Omental fat pad (tissue), 4 donors: ENCODE data around the gene FMN1. TPM values are rescaled to one million over a fixed set of nuclear protein-coding genes. Genes with fewer than 3 reads are reported as not detected.

ENCODE experiments used
- ATAC-seq: fragments of 150-250 bp; one replicate; pipeline ENCODE4 v1.9.1; 2016; ENCODE audit warnings: mild to moderate bottlenecking, moderate library complexity; ENCODE audit not compliant: low FRiP score
- DNase-seq: peaks from one replicate; pipeline ENCODE4 v3.0.0-alpha.2; 2019; ENCODE audit warnings: low spot score
- total RNA-seq, 4 donors: library from RNA; depleted of rRNA; stranded (reverse); fragments of >200 nt; gene quantifications; one replicate each; pipeline ENCODE4 v1.1.0, GENCODE V29; 2016
- TF ChIP-seq, protein P1 (sequence below), 3 donors: fragments of 450-650 bp; IDR thresholded peaks; one replicate each; pipeline ENCODE4 v1.5.1; 2016 to 2017; ENCODE audit warnings: antibody characterized with exemption in 3 of 3, mild to moderate bottlenecking in 3 of 3, moderate library complexity in 2 of 3

The FMN1 gene, protein sequence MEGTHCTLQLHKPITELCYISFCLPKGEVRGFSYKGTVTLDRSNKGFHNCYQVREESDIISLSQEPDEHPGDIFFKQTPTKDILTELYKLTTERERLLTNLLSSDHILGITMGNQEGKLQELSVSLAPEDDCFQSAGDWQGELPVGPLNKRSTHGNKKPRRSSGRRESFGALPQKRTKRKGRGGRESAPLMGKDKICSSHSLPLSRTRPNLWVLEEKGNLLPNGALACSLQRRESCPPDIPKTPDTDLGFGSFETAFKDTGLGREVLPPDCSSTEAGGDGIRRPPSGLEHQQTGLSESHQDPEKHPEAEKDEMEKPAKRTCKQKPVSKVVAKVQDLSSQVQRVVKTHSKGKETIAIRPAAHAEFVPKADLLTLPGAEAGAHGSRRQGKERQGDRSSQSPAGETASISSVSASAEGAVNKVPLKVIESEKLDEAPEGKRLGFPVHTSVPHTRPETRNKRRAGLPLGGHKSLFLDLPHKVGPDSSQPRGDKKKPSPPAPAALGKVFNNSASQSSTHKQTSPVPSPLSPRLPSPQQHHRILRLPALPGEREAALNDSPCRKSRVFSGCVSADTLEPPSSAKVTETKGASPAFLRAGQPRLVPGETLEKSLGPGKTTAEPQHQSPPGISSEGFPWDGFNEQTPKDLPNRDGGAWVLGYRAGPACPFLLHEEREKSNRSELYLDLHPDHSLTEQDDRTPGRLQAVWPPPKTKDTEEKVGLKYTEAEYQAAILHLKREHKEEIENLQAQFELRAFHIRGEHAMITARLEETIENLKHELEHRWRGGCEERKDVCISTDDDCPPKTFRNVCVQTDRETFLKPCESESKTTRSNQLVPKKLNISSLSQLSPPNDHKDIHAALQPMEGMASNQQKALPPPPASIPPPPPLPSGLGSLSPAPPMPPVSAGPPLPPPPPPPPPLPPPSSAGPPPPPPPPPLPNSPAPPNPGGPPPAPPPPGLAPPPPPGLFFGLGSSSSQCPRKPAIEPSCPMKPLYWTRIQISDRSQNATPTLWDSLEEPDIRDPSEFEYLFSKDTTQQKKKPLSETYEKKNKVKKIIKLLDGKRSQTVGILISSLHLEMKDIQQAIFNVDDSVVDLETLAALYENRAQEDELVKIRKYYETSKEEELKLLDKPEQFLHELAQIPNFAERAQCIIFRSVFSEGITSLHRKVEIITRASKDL (N-terminal part only)
- 10 to 100 TPM; 19.9 to 35.5 (median 28.5) TPM for total RNA-seq

DNA sequence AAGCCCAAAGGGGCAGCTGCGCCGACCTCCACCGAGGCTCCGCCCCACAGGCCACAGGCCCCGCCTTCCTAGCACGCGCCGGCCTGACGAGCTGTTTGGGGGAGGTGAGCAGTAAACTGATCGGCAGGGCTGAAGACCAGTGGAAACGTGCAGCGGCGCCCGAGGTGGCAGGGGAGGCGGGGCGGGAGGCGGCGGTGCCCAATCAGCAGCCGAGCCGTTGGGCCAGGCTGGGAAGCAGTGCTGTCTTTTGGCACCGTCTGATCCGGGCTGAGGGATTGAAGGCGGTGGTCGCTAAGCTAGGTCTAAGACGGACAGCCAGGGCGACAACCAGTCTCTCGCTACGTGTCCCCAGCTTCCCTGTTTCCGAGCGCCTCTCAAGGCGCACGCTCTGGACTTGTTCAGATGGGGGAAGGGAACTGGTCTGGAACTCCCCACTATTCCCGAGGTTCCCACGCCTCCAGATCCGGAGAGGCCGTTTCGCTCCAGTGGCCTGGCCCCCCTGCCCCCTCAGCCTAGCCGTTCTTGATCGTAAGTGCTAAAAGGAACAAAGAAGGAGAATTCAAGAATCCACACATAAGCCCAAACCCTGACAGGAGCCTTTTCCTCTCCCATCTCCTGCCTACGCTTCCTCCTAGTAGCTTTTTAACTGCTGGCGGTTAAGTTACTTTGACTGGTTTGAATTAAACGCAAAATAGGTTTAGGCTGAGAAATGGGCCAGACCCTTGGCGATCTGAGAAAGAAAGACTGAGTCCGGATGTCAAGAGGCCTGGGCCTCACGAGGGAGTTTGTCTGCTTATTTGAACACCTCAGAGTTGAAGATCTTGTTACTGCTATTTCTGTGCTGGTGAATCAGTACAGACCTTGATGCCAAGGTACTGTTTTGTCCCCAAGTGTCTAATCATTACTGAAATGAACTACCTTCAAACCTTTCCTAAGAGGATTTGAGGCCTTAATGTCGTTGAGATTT, at the start of gene FMN1:
Gene FMN1, minus strand, starts transcription at position 11 of the 967 bp plus-strand sequence. CDS start 39,800 bp downstream, outside the sequence.
- TF ChIP-seq, protein P1, sequence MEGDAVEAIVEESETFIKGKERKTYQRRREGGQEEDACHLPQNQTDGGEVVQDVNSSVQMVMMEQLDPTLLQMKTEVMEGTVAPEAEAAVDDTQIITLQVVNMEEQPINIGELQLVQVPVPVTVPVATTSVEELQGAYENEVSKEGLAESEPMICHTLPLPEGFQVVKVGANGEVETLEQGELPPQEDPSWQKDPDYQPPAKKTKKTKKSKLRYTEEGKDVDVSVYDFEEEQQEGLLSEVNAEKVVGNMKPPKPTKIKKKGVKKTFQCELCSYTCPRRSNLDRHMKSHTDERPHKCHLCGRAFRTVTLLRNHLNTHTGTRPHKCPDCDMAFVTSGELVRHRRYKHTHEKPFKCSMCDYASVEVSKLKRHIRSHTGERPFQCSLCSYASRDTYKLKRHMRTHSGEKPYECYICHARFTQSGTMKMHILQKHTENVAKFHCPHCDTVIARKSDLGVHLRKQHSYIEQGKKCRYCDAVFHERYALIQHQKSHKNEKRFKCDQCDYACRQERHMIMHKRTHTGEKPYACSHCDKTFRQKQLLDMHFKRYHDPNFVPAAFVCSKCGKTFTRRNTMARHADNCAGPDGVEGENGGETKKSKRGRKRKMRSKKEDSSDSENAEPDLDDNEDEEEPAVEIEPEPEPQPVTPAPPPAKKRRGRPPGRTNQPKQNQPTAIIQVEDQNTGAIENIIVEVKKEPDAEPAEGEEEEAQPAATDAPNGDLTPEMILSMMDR (IDR thresholded peaks at IDR 0.05) = no peak
- ATAC-seq (peak; percentile 99), DNase-seq (peak; percentile 77)

DNA sequence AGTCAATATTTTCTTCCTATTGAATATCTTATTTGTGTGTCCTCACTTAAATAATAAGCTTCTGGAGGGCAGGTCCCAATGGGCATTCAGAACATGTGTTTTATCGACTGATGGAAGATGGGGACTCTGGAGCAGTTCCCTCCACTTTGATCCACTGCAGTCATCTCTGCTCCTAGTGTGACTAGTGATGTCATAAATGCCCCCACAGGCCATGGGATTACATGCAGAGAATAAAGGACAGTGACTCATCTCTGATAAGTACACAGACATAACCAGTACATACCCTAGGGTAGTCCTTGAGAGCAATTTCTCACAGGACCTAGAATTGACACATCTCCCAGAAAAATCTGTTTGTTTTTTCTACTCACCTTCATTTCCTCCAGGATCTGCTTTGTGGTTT, 49.4 kb upstream of the FMN1 start:
- ATAC-seq (no peak), DNase-seq (no peak)
- TF ChIP-seq, protein P1 (IDR thresholded peaks at IDR 0.05) = no peak

DNA sequence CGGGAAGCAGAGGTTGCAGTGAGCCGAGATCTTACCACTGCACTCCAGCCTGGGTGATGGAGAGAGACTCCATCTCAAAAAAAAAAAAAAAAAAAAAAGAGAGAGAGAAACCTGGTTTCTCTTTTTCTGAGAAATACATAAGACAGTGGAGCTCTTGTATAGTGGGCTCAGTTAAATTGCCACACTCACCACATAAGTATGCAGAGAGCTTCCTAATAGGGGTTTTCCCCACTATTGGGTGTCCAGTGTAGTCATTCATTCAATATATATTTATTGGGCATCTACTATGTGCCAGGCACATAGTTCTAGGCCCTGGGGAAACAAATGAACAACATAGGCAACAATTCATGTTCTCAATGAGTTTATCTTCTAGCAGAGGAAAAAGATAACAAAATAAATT, 48.9 kb upstream of the FMN1 start:
- ATAC-seq (no peak), DNase-seq (no peak)
- TF ChIP-seq, protein P1 (IDR thresholded peaks at IDR 0.05) = no peak

DNA sequence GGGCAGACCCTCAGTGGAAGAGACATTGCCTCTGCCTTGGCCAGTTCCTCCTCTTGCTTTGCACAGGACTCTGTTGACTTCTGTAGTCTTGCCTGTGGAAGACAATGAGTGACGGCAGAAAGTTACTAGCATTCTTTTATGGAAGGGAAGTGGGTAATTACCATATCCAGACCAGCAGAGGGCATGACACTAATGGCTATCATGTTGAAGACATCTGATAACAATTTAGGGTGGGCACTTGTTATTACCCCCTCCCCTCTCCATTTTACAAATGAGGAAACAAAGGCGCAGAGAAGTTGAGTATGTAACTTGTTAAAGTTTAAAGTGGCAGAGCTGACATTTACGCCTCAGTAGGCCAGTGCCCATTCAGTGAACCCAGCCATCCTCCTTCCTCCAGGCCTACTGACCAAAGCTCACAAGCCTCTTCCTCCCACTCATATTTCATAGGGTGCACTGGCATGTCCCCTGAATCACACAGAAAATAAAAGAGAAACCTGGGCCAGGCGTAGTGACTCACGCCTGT, 48.2 kb upstream of the FMN1 start:
- DNase-seq (no peak), ATAC-seq (no peak)
- TF ChIP-seq, protein P1 (IDR thresholded peaks at IDR 0.05) = no peak

DNA sequence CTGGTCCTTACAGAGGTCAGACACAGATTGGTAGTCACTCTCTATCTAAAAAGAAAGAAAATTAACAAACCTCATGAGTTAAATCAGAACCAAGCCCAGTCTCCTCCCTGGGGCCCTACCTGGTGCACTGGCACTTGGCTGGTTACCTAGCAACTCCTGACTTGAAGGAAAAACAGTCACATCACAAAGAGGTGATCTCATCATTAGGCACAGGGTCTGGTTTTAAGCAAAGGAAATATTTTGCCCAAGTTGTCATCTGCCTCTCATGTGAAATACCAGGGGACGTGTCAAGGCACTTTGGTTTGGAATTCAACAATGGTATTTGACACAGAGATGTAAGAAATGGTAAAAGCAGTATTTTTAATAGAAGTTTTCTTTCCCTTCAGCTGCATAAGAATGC, 47.7 kb upstream of the FMN1 start:
- DNase-seq (no peak), ATAC-seq (no peak)
- TF ChIP-seq, protein P1 (IDR thresholded peaks at IDR 0.05) = no peak
